22Rv1 (cell line): ENCODE results near the gene GABARAP.

Experiments
- ZFX ChIP-seq: fragments of 450-650 bp; IDR thresholded peaks from 2 replicates; pipeline ENCODE4 v1.6.1; 2017; ENCODE audit warnings: antibody characterized with exemption, borderline replicate concordance
- TF ChIP-seq, protein P1 (sequence below): fragments of 450-650 bp; IDR thresholded peaks from 2 replicates; pipeline ENCODE4 v1.5.1; 2017; ENCODE audit warnings: mild to moderate bottlenecking

DNA sequence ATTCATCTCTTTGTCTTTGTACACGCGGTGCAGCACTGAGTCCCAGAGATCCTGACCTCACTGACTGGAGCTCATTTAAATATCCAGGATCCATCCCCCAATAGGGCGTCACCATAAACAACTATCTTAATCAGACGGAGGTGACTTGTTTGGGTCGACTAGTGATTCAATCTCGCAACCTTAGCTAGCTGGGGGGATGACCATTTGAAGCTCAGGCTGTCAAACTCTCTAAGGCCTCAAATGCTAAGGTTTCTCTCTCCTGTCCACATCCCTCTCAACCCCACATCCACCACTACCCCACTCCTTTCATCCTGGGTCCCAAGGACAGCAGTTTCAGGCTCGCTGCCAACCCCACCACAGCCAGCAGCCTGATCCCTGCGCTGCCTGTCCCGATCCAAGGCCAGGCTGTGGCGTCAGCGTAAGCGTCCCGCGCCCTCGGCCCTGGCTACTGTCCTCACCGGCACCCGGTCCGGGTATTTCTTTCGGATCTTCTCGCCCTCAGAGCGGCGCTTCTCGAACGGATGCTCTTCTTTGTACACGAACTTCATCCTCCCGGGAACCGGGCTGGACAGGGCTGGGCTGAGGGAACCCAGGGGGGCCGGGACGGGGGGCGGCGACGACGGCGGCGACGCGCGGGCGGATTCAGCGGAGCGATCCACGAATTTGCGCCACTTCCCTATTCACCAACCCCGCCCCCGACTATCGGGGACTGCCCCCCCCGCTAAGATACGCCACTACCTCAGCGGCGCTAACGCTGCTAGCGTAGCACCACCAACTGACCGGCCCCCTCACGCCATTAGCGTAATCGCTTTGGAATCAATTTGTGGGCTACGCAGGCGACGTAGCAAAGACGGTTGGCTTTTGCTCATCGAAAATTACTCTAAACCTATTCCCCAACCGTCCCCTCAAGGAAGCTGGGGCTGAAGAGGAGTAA, at the start of gene GABARAP:
- TF ChIP-seq, protein P1, sequence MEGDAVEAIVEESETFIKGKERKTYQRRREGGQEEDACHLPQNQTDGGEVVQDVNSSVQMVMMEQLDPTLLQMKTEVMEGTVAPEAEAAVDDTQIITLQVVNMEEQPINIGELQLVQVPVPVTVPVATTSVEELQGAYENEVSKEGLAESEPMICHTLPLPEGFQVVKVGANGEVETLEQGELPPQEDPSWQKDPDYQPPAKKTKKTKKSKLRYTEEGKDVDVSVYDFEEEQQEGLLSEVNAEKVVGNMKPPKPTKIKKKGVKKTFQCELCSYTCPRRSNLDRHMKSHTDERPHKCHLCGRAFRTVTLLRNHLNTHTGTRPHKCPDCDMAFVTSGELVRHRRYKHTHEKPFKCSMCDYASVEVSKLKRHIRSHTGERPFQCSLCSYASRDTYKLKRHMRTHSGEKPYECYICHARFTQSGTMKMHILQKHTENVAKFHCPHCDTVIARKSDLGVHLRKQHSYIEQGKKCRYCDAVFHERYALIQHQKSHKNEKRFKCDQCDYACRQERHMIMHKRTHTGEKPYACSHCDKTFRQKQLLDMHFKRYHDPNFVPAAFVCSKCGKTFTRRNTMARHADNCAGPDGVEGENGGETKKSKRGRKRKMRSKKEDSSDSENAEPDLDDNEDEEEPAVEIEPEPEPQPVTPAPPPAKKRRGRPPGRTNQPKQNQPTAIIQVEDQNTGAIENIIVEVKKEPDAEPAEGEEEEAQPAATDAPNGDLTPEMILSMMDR, result no peak
- TF ChIP-seq ZFX, result no peak
